Liver (tissue), 9 donors: ENCODE measurements around the gene AEBP2. TPM values are rescaled to one million over a fixed set of nuclear protein-coding genes. Genes with fewer than 3 reads are reported as not detected.

Experiments
- DNase-seq: peaks from one replicate; pipeline ENCODE4 v3.0.0-alpha.2; 2017; ENCODE audit warnings: low spot score
- H3K27ac ChIP-seq, 2 donors: one replicate each; pipeline ENCODE4 v1.7.0; 2013; ENCODE audit warnings: inconsistent platforms in 2 of 2, low read length in 2 of 2, control low read depth in 1 of 2, low read depth in 1 of 2, mild to moderate bottlenecking in 1 of 2
- H3K27me3 ChIP-seq, 4 donors: one replicate each; pipeline versions ENCODE4 v1.6.1 to v1.7.0; 2013; ENCODE audit warnings: low read length in 3 of 4, inconsistent platforms in 1 of 4, mild to moderate bottlenecking in 1 of 4, moderate library complexity in 1 of 4; ENCODE audit not compliant: control insufficient read depth in 4 of 4, insufficient read depth in 4 of 4
- H3K36me3 ChIP-seq, 4 donors: one replicate each; pipeline versions ENCODE4 v1.6.1 to v1.7.0; 2013; ENCODE audit warnings: low read length in 3 of 4, mild to moderate bottlenecking in 3 of 4, low read depth in 1 of 4, moderate library complexity in 1 of 4; ENCODE audit not compliant: control insufficient read depth in 4 of 4, insufficient read depth in 3 of 4
- H3K4me1 ChIP-seq, 4 donors: one replicate each; pipeline versions ENCODE4 v1.6.1 to v1.7.0; 2013; ENCODE audit warnings: low read length in 3 of 4, mild to moderate bottlenecking in 3 of 4, moderate library complexity in 1 of 4; ENCODE audit not compliant: control insufficient read depth in 4 of 4, insufficient read depth in 4 of 4
- H3K4me3 ChIP-seq, 3 donors: one replicate each; pipeline versions ENCODE4 v1.6.1 to v1.7.0; 2013; ENCODE audit warnings: low read length in 3 of 3, control low read depth in 1 of 3, low read depth in 1 of 3, mild to moderate bottlenecking in 1 of 3
- H3K9ac ChIP-seq, 2 donors: one replicate each; pipeline ENCODE4 v1.7.0; 2013; ENCODE audit warnings: low read length in 2 of 2, mild to moderate bottlenecking in 2 of 2, moderate library complexity in 2 of 2, control low read depth in 1 of 2, low read depth in 1 of 2
- H3K9me3 ChIP-seq, 4 donors: one replicate each; pipeline versions ENCODE4 v1.6.1 to v1.7.0; 2013; ENCODE audit warnings: low read length in 3 of 4; ENCODE audit not compliant: control insufficient read depth in 4 of 4
- ATF3 ChIP-seq: IDR thresholded peaks from 2 replicates; pipeline ENCODE4 v1.6.1; 2016; ENCODE audit warnings: antibody characterized with exemption
- EGR1 ChIP-seq, 2 donors: IDR thresholded peaks; 2 replicates each; pipeline ENCODE4 v1.6.1; 2016 to 2018; ENCODE audit warnings: antibody characterized with exemption in 2 of 2, low read depth in 2 of 2
- FOXA1 ChIP-seq: IDR thresholded peaks from 2 replicates; pipeline ENCODE4 v1.6.1; 2016; ENCODE audit warnings: antibody characterized with exemption
- FOXA2 ChIP-seq: IDR thresholded peaks from 2 replicates; pipeline ENCODE4 v1.6.1; 2016; ENCODE audit warnings: antibody characterized with exemption
- GABPA ChIP-seq, 2 donors: IDR thresholded peaks in 1 of 2; conservative IDR thresholded peaks in 1 of 2; 2 replicates each; pipeline ENCODE4 v1.6.1; 2016; ENCODE audit warnings: antibody characterized with exemption in 2 of 2, mild to moderate bottlenecking in 1 of 2, moderate library complexity in 1 of 2
- HNF4G ChIP-seq: IDR thresholded peaks from 2 replicates; pipeline ENCODE4 v1.6.1; 2016; ENCODE audit warnings: antibody characterized with exemption
- JUND ChIP-seq, 2 donors: IDR thresholded peaks; 2 replicates each; pipeline ENCODE4 v1.6.1; 2016; ENCODE audit warnings: antibody characterized with exemption in 2 of 2
- RAD21 ChIP-seq, 2 donors: IDR thresholded peaks; 2 replicates each; pipeline ENCODE4 v1.6.1; 2016; ENCODE audit warnings: antibody characterized with exemption in 2 of 2, mild to moderate bottlenecking in 2 of 2
- REST ChIP-seq: IDR thresholded peaks from 2 replicates; pipeline ENCODE4 v1.6.1; 2016; ENCODE audit warnings: antibody characterized with exemption, mild to moderate bottlenecking
- RXRA ChIP-seq, 2 donors: IDR thresholded peaks; 2 replicates each; pipeline ENCODE4 v1.6.1; 2017 to 2018; ENCODE audit warnings: antibody characterized with exemption in 2 of 2, mild to moderate bottlenecking in 1 of 2
- SP1 ChIP-seq: IDR thresholded peaks from 2 replicates; pipeline ENCODE4 v1.6.1; 2018; ENCODE audit warnings: antibody characterized with exemption, mild to moderate bottlenecking
- TAF1 ChIP-seq: conservative IDR thresholded peaks from 2 replicates; pipeline ENCODE4 v1.6.1; 2016; ENCODE audit warnings: antibody characterized with exemption, mild to moderate bottlenecking
- YY1 ChIP-seq: IDR thresholded peaks from 2 replicates; pipeline ENCODE4 v1.6.1; 2016; ENCODE audit warnings: antibody characterized with exemption, mild to moderate bottlenecking
- WGBS: extraction: QIAGEN DNeasy Blood & Tissue Kit; methylation state at CpG from one replicate; pipeline ENCODE4 v1.1.7; 2013; 5-methylcytosine and 5-hydroxymethylcytosine counted together
- polyA plus RNA-seq, 2 donors: library from polyadenylated mRNA; stranded (reverse) in 1 of 2; unstranded in 1 of 2; fragments of 200-250 nt in 1 of 2; fragments of >200 nt in 1 of 2; fragmentation: Nextera tagmentation in 1 of 2; extraction: Ambion mirVana in 1 of 2; gene quantifications; one replicate each; pipeline versions ENCODE4 v1.2.1 to v1.2.3, GENCODE V29; 2013 to 2015
- total RNA-seq, 2 donors: library from RNA; depleted of rRNA; stranded (reverse); fragments of >200 nt; gene quantifications; one replicate each; pipeline ENCODE4 v1.2.3, GENCODE V29; 2014
- TF ChIP-seq, protein P1 (sequence below): fragments of 150-350 bp; IDR thresholded peaks from 2 replicates; pipeline ENCODE4 v1.5.1; 2017; ENCODE audit warnings: improper control_type of control experiment, low read depth, low read length; ENCODE audit not compliant: missing input control
- donor health status: healthy.
- donor health status: healthy.
- donor health status: healthy.
- donor health status: healthy.
- donor health status: healthy.

The AEBP2 gene
- total and polyA plus RNA-seq, 4 donors, result 4.6 to 18.8 (median 8.9) TPM

GRCh38 chr12:19506497-19506896 lies 67.2 kb downstream of the AEBP2 start (continued):
- TF ChIP-seq, protein P1, sequence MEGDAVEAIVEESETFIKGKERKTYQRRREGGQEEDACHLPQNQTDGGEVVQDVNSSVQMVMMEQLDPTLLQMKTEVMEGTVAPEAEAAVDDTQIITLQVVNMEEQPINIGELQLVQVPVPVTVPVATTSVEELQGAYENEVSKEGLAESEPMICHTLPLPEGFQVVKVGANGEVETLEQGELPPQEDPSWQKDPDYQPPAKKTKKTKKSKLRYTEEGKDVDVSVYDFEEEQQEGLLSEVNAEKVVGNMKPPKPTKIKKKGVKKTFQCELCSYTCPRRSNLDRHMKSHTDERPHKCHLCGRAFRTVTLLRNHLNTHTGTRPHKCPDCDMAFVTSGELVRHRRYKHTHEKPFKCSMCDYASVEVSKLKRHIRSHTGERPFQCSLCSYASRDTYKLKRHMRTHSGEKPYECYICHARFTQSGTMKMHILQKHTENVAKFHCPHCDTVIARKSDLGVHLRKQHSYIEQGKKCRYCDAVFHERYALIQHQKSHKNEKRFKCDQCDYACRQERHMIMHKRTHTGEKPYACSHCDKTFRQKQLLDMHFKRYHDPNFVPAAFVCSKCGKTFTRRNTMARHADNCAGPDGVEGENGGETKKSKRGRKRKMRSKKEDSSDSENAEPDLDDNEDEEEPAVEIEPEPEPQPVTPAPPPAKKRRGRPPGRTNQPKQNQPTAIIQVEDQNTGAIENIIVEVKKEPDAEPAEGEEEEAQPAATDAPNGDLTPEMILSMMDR, result no peak
- TF ChIP-seq SP1, result no peak
- no peak for TF ChIP-seq HNF4G
- no peak for TF ChIP-seq FOXA1
- TF ChIP-seq JUND (IDR thresholded peaks at IDR 0.05), result no peak
- TF ChIP-seq GABPA (IDR thresholded peaks at IDR 0.05 in 1 of 2, conservative IDR thresholded peaks at IDR 0.05 in 1 of 2), result no peak
- TF ChIP-seq FOXA2, result no peak

- Histone ChIP-seq H3K27ac (no peak overlapping the region), H3K4me3 (no peak overlapping the region), H3K9ac (no peak overlapping the region), H3K27me3 (no peaks in the 10 kb centered on the region), H3K4me1 (no peaks in the 10 kb centered on the region), H3K36me3 (peaks cover 0 to 3% (median 1%) of the 10 kb centered on the region in 4 donors), H3K9me3 (no peaks in the 10 kb centered on the region)
- DNase-seq, result no peak
- TF ChIP-seq YY1 (no peak), TAF1 (no peak), HNF4G (no peak), SP1 (no peak), GABPA (IDR thresholded peaks at IDR 0.05 in 1 of 2, conservative IDR thresholded peaks at IDR 0.05 in 1 of 2) (no peak), FOXA1 (no peak), RXRA (IDR thresholded peaks at IDR 0.05) (no peak), REST (no peak), RAD21 (IDR thresholded peaks at IDR 0.05) (peak; percentile 65 to 66), FOXA2 (no peak), EGR1 (IDR thresholded peaks at IDR 0.05; ENCODE audit: low read depth in 2 of 2) (no peak), ATF3 (no peak)
- TF ChIP-seq, protein P1, result peak; percentile 26
- WGBS, result 70% methylated on average over 1 of the region's 1 CpG
Measured at GRCh38 chr12:19507823-19508222, 68.5 kb downstream of the AEBP2 start.
